GM06990 (cell line): ENCODE data around the gene GPR89A.
A peak's percentile ranks its signal among the peaks of the same experiment; 100 is the strongest.

Source experiments
- DNase-seq: peaks from one replicate; pipeline ENCODE4 v3.0.0-alpha.2; 2011; ENCODE audit not compliant: insufficient read length; ENCODE audit errors: extremely low read depth
- H3K27me3 ChIP-seq: replicated peaks from 2 replicates; pipeline ENCODE4 v1.6.0; 2011; ENCODE audit warnings: low read length; ENCODE audit not compliant: control insufficient read depth, insufficient read depth
- H3K36me3 ChIP-seq: 2 replicates; pipeline ENCODE4 v1.5.1; 2011; ENCODE audit warnings: low read length; ENCODE audit not compliant: control insufficient read depth, insufficient read depth
- H3K4me3 ChIP-seq: replicated peaks from 2 replicates; pipeline ENCODE4 v1.5.1; 2011; ENCODE audit warnings: low read depth, mild to moderate bottlenecking, control low read depth, low read length
- TF ChIP-seq, protein P1 (sequence below): IDR thresholded peaks from 2 replicates; pipeline ENCODE4 v1.5.1; 2011; ENCODE audit warnings: low read length, control low read depth, mild to moderate bottlenecking, inconsistent platforms; ENCODE audit not compliant: insufficient read depth, poor library complexity, severe bottlenecking

The GPR89A gene

DNA sequence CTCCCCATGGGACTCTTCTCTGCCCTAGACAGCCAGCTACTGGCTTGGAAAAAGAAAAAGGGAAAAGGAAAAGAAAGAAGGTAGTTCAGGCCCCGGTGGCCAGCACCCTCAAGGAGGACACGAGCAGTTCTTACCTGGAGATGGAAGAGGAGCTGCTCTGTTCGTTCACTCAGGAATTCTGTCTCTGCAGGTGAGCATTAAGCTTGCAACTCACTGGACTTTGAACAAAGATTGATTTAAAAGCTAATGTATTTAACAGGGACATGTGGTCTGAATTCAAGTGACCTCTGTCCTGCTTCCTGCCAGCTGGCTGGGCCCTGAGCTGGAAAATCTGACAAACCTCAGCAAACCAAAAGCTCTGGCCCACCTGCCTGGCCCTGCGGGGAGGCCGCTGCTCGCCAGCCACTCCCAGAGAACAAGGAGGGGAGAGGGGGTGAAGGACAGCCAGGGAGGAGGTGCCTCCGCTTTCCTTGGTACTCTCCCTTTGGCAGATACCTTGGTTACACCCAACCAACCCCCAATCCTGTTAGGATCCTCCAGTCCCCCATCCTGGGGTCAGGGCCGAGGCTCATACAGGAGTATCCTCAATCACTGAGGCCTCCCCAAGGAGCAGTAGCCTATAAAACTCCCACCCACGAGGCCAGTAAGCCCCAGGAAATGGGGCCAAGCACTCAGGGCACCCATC lies 99.5 kb downstream of the GPR89A start, which contains the start of gene PDZK1:
TSS of gene PDZK1 (minus strand) at position 186 of the 685 bp plus-strand sequence. CDS start 19,347 bp downstream, outside the sequence.
- Histone ChIP-seq H3K36me3 (no peaks in the 10 kb centered on the region), H3K4me3 (no peak within 1 kb of the TSS), H3K27me3 (no peaks in the 10 kb centered on the region)
- no peak for DNase-seq
- TF ChIP-seq, protein P1, sequence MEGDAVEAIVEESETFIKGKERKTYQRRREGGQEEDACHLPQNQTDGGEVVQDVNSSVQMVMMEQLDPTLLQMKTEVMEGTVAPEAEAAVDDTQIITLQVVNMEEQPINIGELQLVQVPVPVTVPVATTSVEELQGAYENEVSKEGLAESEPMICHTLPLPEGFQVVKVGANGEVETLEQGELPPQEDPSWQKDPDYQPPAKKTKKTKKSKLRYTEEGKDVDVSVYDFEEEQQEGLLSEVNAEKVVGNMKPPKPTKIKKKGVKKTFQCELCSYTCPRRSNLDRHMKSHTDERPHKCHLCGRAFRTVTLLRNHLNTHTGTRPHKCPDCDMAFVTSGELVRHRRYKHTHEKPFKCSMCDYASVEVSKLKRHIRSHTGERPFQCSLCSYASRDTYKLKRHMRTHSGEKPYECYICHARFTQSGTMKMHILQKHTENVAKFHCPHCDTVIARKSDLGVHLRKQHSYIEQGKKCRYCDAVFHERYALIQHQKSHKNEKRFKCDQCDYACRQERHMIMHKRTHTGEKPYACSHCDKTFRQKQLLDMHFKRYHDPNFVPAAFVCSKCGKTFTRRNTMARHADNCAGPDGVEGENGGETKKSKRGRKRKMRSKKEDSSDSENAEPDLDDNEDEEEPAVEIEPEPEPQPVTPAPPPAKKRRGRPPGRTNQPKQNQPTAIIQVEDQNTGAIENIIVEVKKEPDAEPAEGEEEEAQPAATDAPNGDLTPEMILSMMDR = no peak

DNA sequence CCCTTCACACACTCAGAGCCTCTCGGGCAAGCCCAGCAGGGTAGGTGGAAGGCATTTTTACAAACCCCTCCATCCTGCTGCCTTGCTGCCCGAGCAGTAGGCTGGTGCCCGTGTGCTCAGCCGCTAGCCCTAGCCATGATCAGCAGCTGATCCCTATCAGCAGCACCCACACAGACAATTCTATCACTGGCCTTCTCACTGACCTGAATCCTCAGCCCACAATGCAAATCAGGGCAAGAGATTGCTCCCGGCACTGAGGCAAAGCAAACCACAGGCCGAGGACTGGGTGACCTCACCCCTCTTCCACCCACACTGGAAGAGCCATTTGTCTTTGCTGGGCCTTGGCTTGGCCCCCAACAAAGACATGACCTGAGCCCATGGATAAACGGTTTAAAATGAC lies 100.3 kb downstream of the GPR89A start:
- no peaks in the 10 kb centered on the region for H3K27me3 ChIP-seq
- H3K36me3 ChIP-seq = no peaks in the 10 kb centered on the region
- TF ChIP-seq, protein P1 = no peak
- H3K4me3 ChIP-seq = no peak overlapping the region
- DNase-seq = peak; percentile 20

DNA sequence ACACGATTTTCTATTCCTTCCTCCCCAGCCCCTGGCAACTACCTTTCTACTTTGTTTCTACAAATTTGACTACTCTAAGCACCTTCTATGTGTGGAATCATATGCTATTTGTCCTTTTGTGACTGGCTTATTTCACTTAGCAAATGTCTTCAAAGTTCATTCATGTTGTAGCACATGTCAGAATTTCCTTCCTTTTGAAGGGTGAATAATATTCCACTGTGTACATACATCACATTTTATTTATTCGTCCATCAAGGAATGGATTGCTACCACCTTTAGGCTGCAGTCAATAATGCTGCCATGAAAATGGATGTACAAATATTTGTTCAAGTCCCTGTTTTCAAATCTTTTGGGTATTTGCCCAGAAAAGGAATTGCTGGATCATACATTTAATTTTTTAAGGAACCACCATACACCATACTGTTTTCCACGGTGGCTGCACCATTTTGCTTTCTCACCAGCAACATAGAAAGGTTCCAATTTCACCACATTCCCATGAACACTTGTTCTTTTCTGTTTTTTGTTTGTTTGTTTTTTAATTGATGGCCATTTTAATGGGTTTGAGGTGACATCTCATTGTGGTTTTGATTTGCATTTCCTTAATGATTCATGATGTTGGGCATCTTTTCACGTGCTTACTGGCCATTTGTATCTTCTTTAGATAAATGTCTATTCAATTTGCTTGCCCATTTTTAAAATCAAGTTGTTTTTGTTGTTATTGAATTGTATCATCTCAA lies 102.7 kb downstream of the GPR89A start:
- no peaks in the 10 kb centered on the region for H3K36me3 ChIP-seq
- no peak for DNase-seq
- H3K4me3 ChIP-seq = no peak overlapping the region
- H3K27me3 ChIP-seq = no peaks in the 10 kb centered on the region
- TF ChIP-seq, protein P1 = no peak

DNA sequence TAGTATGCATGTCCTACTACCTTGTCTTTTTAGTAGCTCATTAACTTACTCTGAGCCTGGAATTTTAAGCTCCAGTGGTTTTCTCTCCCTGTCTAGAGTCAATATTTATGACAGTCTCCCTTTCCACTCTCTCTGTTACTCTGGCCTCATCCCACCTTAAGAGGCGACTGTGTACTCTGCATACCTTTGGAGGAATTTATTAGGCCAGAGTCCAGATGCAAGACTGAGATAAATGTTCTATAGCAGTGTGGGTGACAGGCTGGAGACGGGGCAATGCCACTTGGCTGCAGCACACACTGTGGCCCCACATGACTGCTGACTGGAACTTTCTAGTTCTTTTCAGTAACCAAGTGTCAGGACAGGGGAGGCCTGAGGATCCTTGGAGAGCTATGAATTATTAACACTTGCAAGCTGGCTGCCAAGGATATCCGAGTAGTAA lies 103.4 kb downstream of the GPR89A start:
- H3K4me3 ChIP-seq = no peak overlapping the region
- DNase-seq = no peak
- no peaks in the 10 kb centered on the region for H3K36me3 ChIP-seq
- TF ChIP-seq, protein P1 = no peak
- no peaks in the 10 kb centered on the region for H3K27me3 ChIP-seq

DNA sequence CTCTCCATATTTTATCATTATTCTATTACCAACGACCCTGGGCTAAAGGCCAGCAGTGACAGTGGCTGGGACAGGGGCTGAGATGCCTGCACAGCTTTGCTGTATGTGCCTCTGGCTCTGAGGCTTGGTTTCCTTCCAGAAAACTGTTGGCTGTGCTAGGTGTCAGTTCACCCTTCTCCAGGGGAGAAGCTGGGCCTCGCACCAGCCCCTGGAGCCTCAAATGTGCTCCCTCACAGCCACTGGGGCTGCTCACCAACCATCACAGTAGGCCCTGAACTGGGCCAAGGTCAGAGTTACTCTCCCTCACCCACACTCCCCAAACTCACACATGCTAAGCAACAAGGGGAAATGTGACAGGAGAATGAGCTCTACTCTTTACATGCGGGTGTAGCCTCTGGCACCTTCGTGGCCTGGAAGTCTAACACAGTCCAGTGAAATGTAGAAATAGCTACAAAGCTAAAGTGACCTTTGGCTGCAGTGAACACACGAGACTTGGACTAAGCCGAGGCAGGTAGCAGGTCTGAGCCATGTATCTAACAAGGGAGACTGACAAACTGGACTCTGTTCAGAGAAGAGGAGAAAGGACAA lies 106.8 kb downstream of the GPR89A start:
- Histone ChIP-seq H3K4me3 (no peak overlapping the region), H3K27me3 (no peaks in the 10 kb centered on the region), H3K36me3 (no peaks in the 10 kb centered on the region)
- no peak for DNase-seq
- TF ChIP-seq, protein P1 = no peak
